Smooth muscle cell (in vitro differentiated cells): ENCODE data around the gene ART1. TPM values are rescaled to one million over a fixed set of nuclear protein-coding genes. Genes with fewer than 3 reads are reported as not detected.

Experiments
- DNase-seq: peaks from one replicate; lab custom pipeline; 2025; ENCODE audit not compliant: unreplicated experiment; lab: John Stamatoyannopoulos, UW
- H2AFZ ChIP-seq: fragments of 200-600 bp; sonication (generic); 2 replicates; pipeline ENCODE4 v1.6.0; 2016; ENCODE audit warnings: antibody characterized with exemption, low read depth, mild to moderate bottlenecking
- H3F3A ChIP-seq: fragments of 200-600 bp; sonication (generic); 2 replicates; pipeline ENCODE4 v1.6.0; 2017; ENCODE audit warnings: antibody characterized with exemption, low read depth
- H3K27ac ChIP-seq: fragments of 200-600 bp; sonication (generic); 2 replicates; pipeline ENCODE4 v1.5.1; 2016; ENCODE audit warnings: low read depth, mild to moderate bottlenecking
- H3K27me3 ChIP-seq: fragments of 200-600 bp; sonication (generic); 2 replicates; pipeline ENCODE4 v1.6.1; 2016; ENCODE audit warnings: low read depth, mild to moderate bottlenecking
- H3K36me3 ChIP-seq: fragments of 200-600 bp; sonication (generic); 2 replicates; pipeline ENCODE4 v1.5.1; 2016; ENCODE audit warnings: low read depth
- H3K4me1 ChIP-seq: fragments of 200-600 bp; sonication (generic); 2 replicates; pipeline ENCODE4 v1.5.1; 2016; ENCODE audit warnings: low read depth
- H3K4me2 ChIP-seq: fragments of 200-600 bp; sonication (generic); 2 replicates; pipeline ENCODE4 v1.6.0; 2016; ENCODE audit warnings: mild to moderate bottlenecking
- H3K4me3 ChIP-seq: fragments of 200-600 bp; sonication (generic); 2 replicates; pipeline ENCODE4 v1.5.1; 2016; ENCODE audit warnings: mild to moderate bottlenecking
- H3K79me2 ChIP-seq: fragments of 200-600 bp; sonication (generic); 2 replicates; pipeline ENCODE4 v1.6.0; 2016; ENCODE audit warnings: low read depth, mild to moderate bottlenecking
- H3K9ac ChIP-seq: fragments of 200-600 bp; sonication (generic); 2 replicates; pipeline ENCODE4 v1.6.0; 2016; ENCODE audit warnings: low read depth
- H3K9me3 ChIP-seq: fragments of 200-600 bp; sonication (generic); replicated peaks from 2 replicates; pipeline ENCODE4 v1.5.1; 2016; ENCODE audit warnings: low read depth
- H4K20me1 ChIP-seq: fragments of 200-600 bp; sonication (generic); 2 replicates; pipeline ENCODE4 v1.6.0; 2016; ENCODE audit warnings: low read depth
- WGBS: methylation state at CpG from one replicate; pipeline ENCODE4 v1.1.7; 2016; ENCODE audit warnings: low lambda C conversion rate; 5-methylcytosine and 5-hydroxymethylcytosine counted together
- polyA plus RNA-seq: library from polyadenylated mRNA; unstranded; fragments of >200 nt; fragmentation: Nextera tagmentation; extraction: Ambion mirVana; gene quantifications from 2 replicates; pipeline ENCODE4 v1.2.1, GENCODE V29; 2016
- total RNA-seq: library from RNA; depleted of rRNA; stranded (reverse); fragments of >200 nt; gene quantifications from 2 replicates; pipeline ENCODE4 v1.2.3, GENCODE V29; 2014
- TF ChIP-seq, protein P1 (sequence below): fragments of 200-600 bp; sonication (generic); IDR thresholded peaks from 2 replicates; pipeline ENCODE4 v1.5.1; 2017; ENCODE audit warnings: borderline replicate concordance, mild to moderate bottlenecking, antibody characterized with exemption; ENCODE audit not compliant: insufficient read depth, poor library complexity, severe bottlenecking

The ART1 gene
- total and polyA plus RNA-seq, 2 experiments from 2014 or later = not detected

- Histone ChIP-seq H4K20me1 (no peaks in the 10 kb centered on the region), H3K27ac (no peak overlapping the region), H2AFZ (no peak overlapping the region), H3K27me3 (no peaks in the 10 kb centered on the region), H3K4me3 (no peak overlapping the region), H3K36me3 (peaks cover 30% of the 10 kb centered on the region), H3F3A (no peaks in the 10 kb centered on the region), H3K4me2 (no peak overlapping the region), H3K9me3 (no peaks in the 10 kb centered on the region), H3K9ac (no peak overlapping the region), H3K79me2 (no peaks in the 10 kb centered on the region), H3K4me1 (no peaks in the 10 kb centered on the region)
- WGBS = 95% methylated on average over 7 of the region's 7 CpGs
- DNase-seq = no peak
- TF ChIP-seq, protein P1, sequence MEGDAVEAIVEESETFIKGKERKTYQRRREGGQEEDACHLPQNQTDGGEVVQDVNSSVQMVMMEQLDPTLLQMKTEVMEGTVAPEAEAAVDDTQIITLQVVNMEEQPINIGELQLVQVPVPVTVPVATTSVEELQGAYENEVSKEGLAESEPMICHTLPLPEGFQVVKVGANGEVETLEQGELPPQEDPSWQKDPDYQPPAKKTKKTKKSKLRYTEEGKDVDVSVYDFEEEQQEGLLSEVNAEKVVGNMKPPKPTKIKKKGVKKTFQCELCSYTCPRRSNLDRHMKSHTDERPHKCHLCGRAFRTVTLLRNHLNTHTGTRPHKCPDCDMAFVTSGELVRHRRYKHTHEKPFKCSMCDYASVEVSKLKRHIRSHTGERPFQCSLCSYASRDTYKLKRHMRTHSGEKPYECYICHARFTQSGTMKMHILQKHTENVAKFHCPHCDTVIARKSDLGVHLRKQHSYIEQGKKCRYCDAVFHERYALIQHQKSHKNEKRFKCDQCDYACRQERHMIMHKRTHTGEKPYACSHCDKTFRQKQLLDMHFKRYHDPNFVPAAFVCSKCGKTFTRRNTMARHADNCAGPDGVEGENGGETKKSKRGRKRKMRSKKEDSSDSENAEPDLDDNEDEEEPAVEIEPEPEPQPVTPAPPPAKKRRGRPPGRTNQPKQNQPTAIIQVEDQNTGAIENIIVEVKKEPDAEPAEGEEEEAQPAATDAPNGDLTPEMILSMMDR = no peak
Measured at GRCh38 chr11:3685923-3686322, 41.0 kb downstream of the ART1 start.

DNA sequence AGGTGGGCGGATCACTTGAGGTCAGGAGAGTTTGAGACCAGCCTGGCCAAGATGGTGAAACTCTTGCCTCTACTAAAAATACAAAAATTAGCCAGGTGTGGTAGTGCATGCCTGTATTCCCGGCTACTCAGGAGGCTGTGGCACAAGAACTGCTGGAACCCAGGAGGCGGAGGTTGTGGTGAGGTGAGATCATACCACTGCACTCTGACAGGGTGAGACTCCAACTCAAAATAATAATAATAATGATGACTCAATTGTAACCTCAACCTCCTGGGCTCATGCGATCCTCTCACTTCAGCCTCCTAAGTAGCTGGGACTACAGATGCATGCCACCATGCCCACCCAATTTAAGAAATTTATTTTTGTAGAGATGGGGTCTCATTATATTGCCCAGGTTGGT is 41.8 kb downstream of the ART1 start:
- TF ChIP-seq, protein P1 = no peak
- 78% methylated on average over 4 of the region's 4 CpGs for whole genome bisulfite sequencing
- Histone ChIP-seq H3K4me3 (no peak overlapping the region), H3K9ac (no peak overlapping the region), H3K36me3 (peaks cover 23% of the 10 kb centered on the region), H3K27ac (no peak overlapping the region), H3K9me3 (no peaks in the 10 kb centered on the region), H2AFZ (no peak overlapping the region), H3K4me1 (no peaks in the 10 kb centered on the region), H3K27me3 (no peaks in the 10 kb centered on the region), H3K4me2 (no peak overlapping the region), H3F3A (no peaks in the 10 kb centered on the region), H4K20me1 (no peaks in the 10 kb centered on the region), H3K79me2 (no peaks in the 10 kb centered on the region)
- DNase-seq = no peak

GRCh38 chr11:3700410-3700809 is 55.5 kb downstream of the ART1 start:
- no peak for DNase-seq
- H2AFZ ChIP-seq = no peak overlapping the region
- no peak overlapping the region for H3K4me3 ChIP-seq
- H3K4me2 ChIP-seq = no peak overlapping the region
- H3K27me3 ChIP-seq = no peaks in the 10 kb centered on the region
- no peaks in the 10 kb centered on the region for H3F3A ChIP-seq
- H3K9me3 ChIP-seq = no peaks in the 10 kb centered on the region
- H4K20me1 ChIP-seq = no peaks in the 10 kb centered on the region
- no peak overlapping the region for H3K27ac ChIP-seq
- H3K79me2 ChIP-seq = no peaks in the 10 kb centered on the region
- TF ChIP-seq, protein P1 = no peak
- peaks cover 24% of the 10 kb centered on the region for H3K36me3 ChIP-seq
- 98% methylated on average over 2 of the region's 2 CpGs for WGBS
- H3K4me1 ChIP-seq = no peaks in the 10 kb centered on the region
- H3K9ac ChIP-seq = no peak overlapping the region

GRCh38 chr11:3700910-3701309 is 56.0 kb downstream of the ART1 start:
- Histone ChIP-seq H3K79me2 (no peaks in the 10 kb centered on the region), H3K36me3 (peaks cover 27% of the 10 kb centered on the region), H3K27ac (no peak overlapping the region), H3K4me1 (no peaks in the 10 kb centered on the region), H3K4me3 (no peak overlapping the region), H4K20me1 (no peaks in the 10 kb centered on the region), H3K9ac (no peak overlapping the region), H3K9me3 (no peaks in the 10 kb centered on the region), H2AFZ (no peak overlapping the region), H3F3A (no peaks in the 10 kb centered on the region), H3K27me3 (no peaks in the 10 kb centered on the region), H3K4me2 (no peak overlapping the region)
- TF ChIP-seq, protein P1 = no peak
- 96% methylated on average over 2 of the region's 2 CpGs for WGBS
- no peak for DNase-seq
